Lower leg skin (tissue), 4 donors: ENCODE data around the gene PPP1R11. TPM values are rescaled to one million over a fixed set of nuclear protein-coding genes. Genes with fewer than 3 reads are reported as not detected.
"Not testable (repeated sequence)": the region's sequence is repeated elsewhere in the genome, so short reads cannot be mapped to it uniquely, and the experiment has no call there.

Experiments
- DNase-seq, 2 donors: peaks; one replicate each; pipeline ENCODE4 v3.0.0-alpha.2; 2019; ENCODE audit warnings: low spot score in 2 of 2
- H3K4me3 ChIP-seq: fragments of 200-600 bp; sonication (generic); 2 replicates; pipeline ENCODE4 v1.5.1; 2017; ENCODE audit warnings: mild to moderate bottlenecking, low read depth; ENCODE audit not compliant: poor library complexity, severe bottlenecking
- POLR2A ChIP-seq, 2 donors: fragments of 450-650 bp; IDR thresholded peaks; one replicate each; pipeline ENCODE4 v1.6.1; 2016 to 2017; ENCODE audit warnings: antibody characterized with exemption in 2 of 2, mild to moderate bottlenecking in 1 of 2, moderate library complexity in 1 of 2
- WGBS, 2 donors: methylation state at CpG; one replicate each; pipeline ENCODE4 v1.1.5; 2018; 5-methylcytosine and 5-hydroxymethylcytosine counted together
- intact Hi-C: fragments of 100-400 bp; cut with DNase I; formaldehyde crosslinking; loops from one replicate; pipeline ENCODE4 v1.15.0; 2023; ENCODE audit warnings: low total_unique reads
- total RNA-seq, 4 donors: library from RNA; depleted of rRNA; stranded (reverse); fragments of >200 nt; gene quantifications; one replicate each; pipeline ENCODE4 v1.1.0, GENCODE V29; 2016
- TF ChIP-seq, protein P1 (sequence below), 3 donors: fragments of 450-650 bp; IDR thresholded peaks; one replicate each; pipeline ENCODE4 v1.5.1; 2016; ENCODE audit warnings: antibody characterized with exemption in 3 of 3, mild to moderate bottlenecking in 3 of 3, moderate library complexity in 2 of 3

The PPP1R11 gene
- total RNA-seq, 4 donors from 2014 or later: 32.2 to 38.2 (median 36.6) TPM

GRCh38 chr6:30112402-30112994 lies 45.5 kb downstream of the PPP1R11 start:
- no peak for DNase-seq
- 75 to 83% methylated on average over 10 of the region's 10 CpGs for WGBS, 2 donors
- intact Hi-C loops: no loop called here
- TF ChIP-seq POLR2A (IDR thresholded peaks at IDR 0.05): no peak
- TF ChIP-seq, protein P1, sequence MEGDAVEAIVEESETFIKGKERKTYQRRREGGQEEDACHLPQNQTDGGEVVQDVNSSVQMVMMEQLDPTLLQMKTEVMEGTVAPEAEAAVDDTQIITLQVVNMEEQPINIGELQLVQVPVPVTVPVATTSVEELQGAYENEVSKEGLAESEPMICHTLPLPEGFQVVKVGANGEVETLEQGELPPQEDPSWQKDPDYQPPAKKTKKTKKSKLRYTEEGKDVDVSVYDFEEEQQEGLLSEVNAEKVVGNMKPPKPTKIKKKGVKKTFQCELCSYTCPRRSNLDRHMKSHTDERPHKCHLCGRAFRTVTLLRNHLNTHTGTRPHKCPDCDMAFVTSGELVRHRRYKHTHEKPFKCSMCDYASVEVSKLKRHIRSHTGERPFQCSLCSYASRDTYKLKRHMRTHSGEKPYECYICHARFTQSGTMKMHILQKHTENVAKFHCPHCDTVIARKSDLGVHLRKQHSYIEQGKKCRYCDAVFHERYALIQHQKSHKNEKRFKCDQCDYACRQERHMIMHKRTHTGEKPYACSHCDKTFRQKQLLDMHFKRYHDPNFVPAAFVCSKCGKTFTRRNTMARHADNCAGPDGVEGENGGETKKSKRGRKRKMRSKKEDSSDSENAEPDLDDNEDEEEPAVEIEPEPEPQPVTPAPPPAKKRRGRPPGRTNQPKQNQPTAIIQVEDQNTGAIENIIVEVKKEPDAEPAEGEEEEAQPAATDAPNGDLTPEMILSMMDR (IDR thresholded peaks at IDR 0.05): no peak
- no peak overlapping the region for H3K4me3 ChIP-seq

GRCh38 chr6:30113003-30113759 lies 46.2 kb downstream of the PPP1R11 start, which contains the start of gene TRIM31:
Gene TRIM31 (minus strand): TSS chr6:30113090. CDS start chr6:30112805, 285 bp downstream.
- TF ChIP-seq, protein P1 (IDR thresholded peaks at IDR 0.05): no peak
- TF ChIP-seq POLR2A (IDR thresholded peaks at IDR 0.05): no peak
- 74 to 83% methylated on average over 3 of the region's 3 CpGs for WGBS, 2 donors
- H3K4me3 ChIP-seq: no peak within 1 kb of the TSS
- DNase-seq: no peak
- intact Hi-C loops: no loop called here

GRCh38 chr6:30113841-30114240 lies 46.8 kb downstream of the PPP1R11 start:
- no peak overlapping the region for H3K4me3 ChIP-seq
- intact Hi-C loops: no loop called here
- TF ChIP-seq, protein P1 (IDR thresholded peaks at IDR 0.05): no peak
- TF ChIP-seq POLR2A (IDR thresholded peaks at IDR 0.05): no peak
- 65 to 74% methylated on average over 1 of the region's 1 CpG for WGBS, 2 donors
- no peak for DNase-seq

DNA sequence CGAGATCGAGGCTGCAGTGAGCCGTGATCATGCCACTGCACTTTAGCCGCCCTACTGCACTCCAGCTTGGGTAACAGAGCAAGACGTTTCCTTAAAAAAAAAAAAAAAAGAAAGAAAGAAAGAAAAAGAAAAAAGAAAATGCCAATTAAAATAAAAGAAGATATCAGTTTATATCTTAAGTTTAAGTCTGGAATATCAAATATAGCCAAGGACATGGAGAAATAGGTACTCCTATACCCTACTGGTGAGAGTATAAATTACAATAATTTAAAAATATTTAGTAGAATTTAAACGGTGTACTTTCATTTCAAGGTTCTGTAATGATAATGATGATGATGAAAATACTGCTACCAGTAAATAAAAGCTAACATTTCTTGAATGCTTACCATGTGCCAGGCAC lies 49.7 kb downstream of the PPP1R11 start:
- TF ChIP-seq, protein P1 (IDR thresholded peaks at IDR 0.05): no peak
- TF ChIP-seq POLR2A (IDR thresholded peaks at IDR 0.05): no peak
- intact Hi-C loops: no loop called here
- DNase-seq: no peak
- no peak overlapping the region for H3K4me3 ChIP-seq
- WGBS, 2 donors: 74 to 76% methylated on average over 6 of the region's 6 CpGs

DNA sequence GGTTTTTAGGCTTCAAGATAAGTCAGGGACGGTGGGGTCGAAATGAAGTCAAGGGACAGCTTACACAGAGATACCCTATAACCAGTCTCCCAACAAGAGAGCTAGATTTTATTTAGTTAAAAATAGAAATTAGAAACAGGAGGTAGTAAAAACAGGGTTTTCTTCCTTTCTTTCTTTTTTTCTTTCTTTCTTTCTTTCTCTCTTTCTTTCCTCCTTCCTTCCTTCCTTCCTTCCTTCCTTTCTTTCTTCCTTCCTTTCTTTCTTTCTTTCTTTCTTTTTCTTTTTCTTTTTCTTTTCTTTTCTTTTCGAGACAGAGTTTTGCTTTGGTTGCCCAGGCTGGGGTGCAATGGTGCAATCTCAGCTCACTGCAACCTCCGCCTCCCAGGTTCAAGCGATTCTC lies 51.7 kb downstream of the PPP1R11 start:
- DNase-seq, intact Hi-C loops, H3K4me3 ChIP-seq: not testable (repeated sequence)
- WGBS, 2 donors: 85 to 91% methylated on average over 5 of the region's 5 CpGs

Other genes starting within 250 kb of the PPP1R11 start
- gene HLA-G, start 239.4 kb upstream of the PPP1R11 start, total RNA-seq: under 1 TPM in 1 of 4 donors, not detected in 3; 0.29 TPM
- gene HLA-A, start 124.7 kb upstream of the PPP1R11 start, total RNA-seq: 1,000 to 10,000 TPM in 1 of 4 donors, 100 to 1,000 TPM in 3; 530 to 1,047 (median 828) TPM
- 10 to 100 TPM; 27.4 to 37.8 (median 33.6) TPM for gene POLR1H, start 5.9 kb upstream of the PPP1R11 start, total RNA-seq
- 100 to 1,000 TPM in 3 of 4 donors, 10 to 100 TPM in 1; 96.9 to 113 (median 108) TPM for gene RNF39, start 8.6 kb downstream of the PPP1R11 start, total RNA-seq
- under 1 TPM in 1 of 4 donors, not detected in 3; 0.29 TPM for gene TRIM31, start 45.9 kb downstream of the PPP1R11 start, total RNA-seq
- not detected for gene TRIM40, start 68.9 kb downstream of the PPP1R11 start, total RNA-seq
- gene TRIM10, start 94.0 kb downstream of the PPP1R11 start, total RNA-seq: 1 to 10 TPM in 1 of 4 donors, under 1 TPM in 3; 0.13 to 1.1 (median 0.64) TPM
- 1 to 10 TPM in 3 of 4 donors, under 1 TPM in 1; 0.98 to 4.3 (median 1.1) TPM for gene TRIM15, start 96.3 kb downstream of the PPP1R11 start, total RNA-seq
- gene TRIM26, start 146.2 kb downstream of the PPP1R11 start, total RNA-seq: 10 to 100 TPM; 40.4 to 57.4 (median 50.7) TPM